Lower leg skin (tissue), 3 donors: ENCODE results near the gene BIRC6.

Experiments
- POLR2A ChIP-seq, 2 donors: fragments of 450-650 bp; IDR thresholded peaks; one replicate each; pipeline ENCODE4 v1.6.1; 2016 to 2017; ENCODE audit warnings: antibody characterized with exemption in 2 of 2, mild to moderate bottlenecking in 1 of 2, moderate library complexity in 1 of 2
- TF ChIP-seq, protein P1 (sequence below), 3 donors: fragments of 450-650 bp; IDR thresholded peaks; one replicate each; pipeline ENCODE4 v1.5.1; 2016; ENCODE audit warnings: antibody characterized with exemption in 3 of 3, mild to moderate bottlenecking in 3 of 3, moderate library complexity in 2 of 3

DNA sequence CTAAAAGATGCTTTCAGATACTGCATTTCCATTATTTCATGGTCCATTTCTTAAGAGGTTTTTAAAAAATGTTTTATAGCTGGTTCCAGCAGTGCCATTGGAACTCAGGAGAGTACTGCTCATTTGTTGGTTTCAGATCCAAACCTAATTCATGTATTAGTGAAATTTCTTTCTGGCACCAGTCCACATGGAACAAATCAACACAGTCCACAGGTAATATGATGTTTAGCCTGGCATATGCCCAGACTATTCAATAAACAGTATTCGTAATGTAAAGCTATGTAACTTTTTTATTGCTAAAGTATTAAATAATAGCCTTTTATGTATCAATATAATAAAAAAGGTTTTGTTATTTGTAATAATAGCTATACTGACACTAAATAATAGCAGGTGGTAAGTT lies 134.5 kb downstream of the BIRC6 start:
- TF ChIP-seq, protein P1, sequence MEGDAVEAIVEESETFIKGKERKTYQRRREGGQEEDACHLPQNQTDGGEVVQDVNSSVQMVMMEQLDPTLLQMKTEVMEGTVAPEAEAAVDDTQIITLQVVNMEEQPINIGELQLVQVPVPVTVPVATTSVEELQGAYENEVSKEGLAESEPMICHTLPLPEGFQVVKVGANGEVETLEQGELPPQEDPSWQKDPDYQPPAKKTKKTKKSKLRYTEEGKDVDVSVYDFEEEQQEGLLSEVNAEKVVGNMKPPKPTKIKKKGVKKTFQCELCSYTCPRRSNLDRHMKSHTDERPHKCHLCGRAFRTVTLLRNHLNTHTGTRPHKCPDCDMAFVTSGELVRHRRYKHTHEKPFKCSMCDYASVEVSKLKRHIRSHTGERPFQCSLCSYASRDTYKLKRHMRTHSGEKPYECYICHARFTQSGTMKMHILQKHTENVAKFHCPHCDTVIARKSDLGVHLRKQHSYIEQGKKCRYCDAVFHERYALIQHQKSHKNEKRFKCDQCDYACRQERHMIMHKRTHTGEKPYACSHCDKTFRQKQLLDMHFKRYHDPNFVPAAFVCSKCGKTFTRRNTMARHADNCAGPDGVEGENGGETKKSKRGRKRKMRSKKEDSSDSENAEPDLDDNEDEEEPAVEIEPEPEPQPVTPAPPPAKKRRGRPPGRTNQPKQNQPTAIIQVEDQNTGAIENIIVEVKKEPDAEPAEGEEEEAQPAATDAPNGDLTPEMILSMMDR (IDR thresholded peaks at IDR 0.05), result no peak
- no peak for TF ChIP-seq POLR2A (IDR thresholded peaks at IDR 0.05)
